Prostate gland (tissue), 2 donors: ENCODE data around the gene PCDH9. TPM values are rescaled to one million over a fixed set of nuclear protein-coding genes. Genes with fewer than 3 reads are reported as not detected.

Experiments used
- DNase-seq: peaks from one replicate; pipeline ENCODE4 v3.0.0-alpha.2; 2019; ENCODE audit warnings: low spot score
- H3K27ac ChIP-seq, 2 donors: fragments of 200-600 bp; sonication (generic); 2 replicates each; pipeline ENCODE4 v1.5.1; 2017 to 2019
- H3K27me3 ChIP-seq: fragments of 200-600 bp; sonication (generic); replicated peaks from 2 replicates; pipeline ENCODE4 v1.5.1; 2019; ENCODE audit not compliant: insufficient read depth
- H3K36me3 ChIP-seq, 2 donors: fragments of 200-600 bp; sonication (generic); 1 replicate in 1 of 2; 2 replicates in 1 of 2; pipeline versions ENCODE4 v1.5.1 to v1.8.1; 2017 to 2019
- H3K4me1 ChIP-seq: fragments of 200-600 bp; sonication (generic); replicated peaks from 2 replicates; pipeline ENCODE4 v1.5.1; 2019
- H3K4me3 ChIP-seq, 2 donors: fragments of 200-600 bp; sonication (generic); 2 replicates each; pipeline ENCODE4 v1.5.1; 2017 to 2019
- H3K9me3 ChIP-seq: fragments of 200-600 bp; sonication (generic); 2 replicates; pipeline ENCODE4 v1.5.1; 2017
- POLR2A ChIP-seq: fragments of 450-650 bp; IDR thresholded peaks from one replicate; pipeline ENCODE4 v1.6.1; 2016; ENCODE audit warnings: antibody characterized with exemption, mild to moderate bottlenecking
- POLR2AphosphoS5 ChIP-seq: sonication (generic); formaldehyde crosslinking; IDR thresholded peaks from one replicate; pipeline ENCODE4 v1.6.1; 2017; ENCODE audit warnings: antibody characterized with exemption
- WGBS: methylation state at CpG from one replicate; pipeline ENCODE4 v1.1.5; 2018; 5-methylcytosine and 5-hydroxymethylcytosine counted together
- intact Hi-C: fragments of 100-400 bp; cut with DNase I; formaldehyde crosslinking; loops from one replicate; pipeline ENCODE4 v1.14.2; 2022
- total RNA-seq, 2 donors: library from RNA; depleted of rRNA; stranded (reverse); fragments of >200 nt; gene quantifications; one replicate each; pipeline ENCODE4 v1.1.0, GENCODE V29; 2016
- TF ChIP-seq, protein P1 (sequence below), 4 experiments: fragments of 200-600 bp in 2 of 4; fragments of 450-650 bp in 2 of 4; sonication (generic) in 2 of 4; IDR thresholded peaks; 1 replicate in 3 of 4; 2 replicates in 1 of 4; pipeline ENCODE4 v1.5.1; 2016 to 2019; ENCODE audit warnings: antibody characterized with exemption in 4 of 4, mild to moderate bottlenecking in 2 of 4, moderate library complexity in 2 of 4

The PCDH9 gene
- total RNA-seq, 2 donors from 2014 or later: 1.8 to 5.5 TPM

DNA sequence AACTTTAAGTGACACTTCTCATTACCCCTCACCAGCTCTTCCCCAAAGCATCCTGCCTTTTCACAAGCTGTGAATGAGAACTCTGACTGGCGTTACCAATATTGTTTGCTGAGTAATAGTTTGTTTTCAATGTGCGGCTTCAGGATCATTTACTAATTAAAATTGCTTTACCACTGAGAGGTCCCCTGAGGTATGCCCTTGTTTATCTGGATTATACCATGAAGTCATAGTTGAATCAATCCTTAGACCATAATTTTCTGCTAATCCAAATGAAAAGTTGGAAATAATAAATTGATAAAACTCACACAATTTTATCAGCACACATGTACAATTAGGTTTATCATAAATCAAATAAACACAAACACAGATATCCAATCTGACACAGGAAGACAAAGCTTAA is 568.8 kb downstream of the PCDH9 start:
- 88% methylated on average over 2 of the region's 2 CpGs for WGBS
- no peak overlapping the region for H3K27ac ChIP-seq
- intact Hi-C loops: no loop called here
- no peaks in the 10 kb centered on the region for H3K36me3 ChIP-seq
- H3K4me3 ChIP-seq: no peak overlapping the region
- H3K27me3 ChIP-seq: no peaks in the 10 kb centered on the region
- TF ChIP-seq POLR2AphosphoS5 (no peak), POLR2A (no peak)
- TF ChIP-seq, protein P1, sequence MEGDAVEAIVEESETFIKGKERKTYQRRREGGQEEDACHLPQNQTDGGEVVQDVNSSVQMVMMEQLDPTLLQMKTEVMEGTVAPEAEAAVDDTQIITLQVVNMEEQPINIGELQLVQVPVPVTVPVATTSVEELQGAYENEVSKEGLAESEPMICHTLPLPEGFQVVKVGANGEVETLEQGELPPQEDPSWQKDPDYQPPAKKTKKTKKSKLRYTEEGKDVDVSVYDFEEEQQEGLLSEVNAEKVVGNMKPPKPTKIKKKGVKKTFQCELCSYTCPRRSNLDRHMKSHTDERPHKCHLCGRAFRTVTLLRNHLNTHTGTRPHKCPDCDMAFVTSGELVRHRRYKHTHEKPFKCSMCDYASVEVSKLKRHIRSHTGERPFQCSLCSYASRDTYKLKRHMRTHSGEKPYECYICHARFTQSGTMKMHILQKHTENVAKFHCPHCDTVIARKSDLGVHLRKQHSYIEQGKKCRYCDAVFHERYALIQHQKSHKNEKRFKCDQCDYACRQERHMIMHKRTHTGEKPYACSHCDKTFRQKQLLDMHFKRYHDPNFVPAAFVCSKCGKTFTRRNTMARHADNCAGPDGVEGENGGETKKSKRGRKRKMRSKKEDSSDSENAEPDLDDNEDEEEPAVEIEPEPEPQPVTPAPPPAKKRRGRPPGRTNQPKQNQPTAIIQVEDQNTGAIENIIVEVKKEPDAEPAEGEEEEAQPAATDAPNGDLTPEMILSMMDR (IDR thresholded peaks at IDR 0.05): no peak
- DNase-seq: no peak
- H3K4me1 ChIP-seq: no peaks in the 10 kb centered on the region
- H3K9me3 ChIP-seq: no peaks in the 10 kb centered on the region

DNA sequence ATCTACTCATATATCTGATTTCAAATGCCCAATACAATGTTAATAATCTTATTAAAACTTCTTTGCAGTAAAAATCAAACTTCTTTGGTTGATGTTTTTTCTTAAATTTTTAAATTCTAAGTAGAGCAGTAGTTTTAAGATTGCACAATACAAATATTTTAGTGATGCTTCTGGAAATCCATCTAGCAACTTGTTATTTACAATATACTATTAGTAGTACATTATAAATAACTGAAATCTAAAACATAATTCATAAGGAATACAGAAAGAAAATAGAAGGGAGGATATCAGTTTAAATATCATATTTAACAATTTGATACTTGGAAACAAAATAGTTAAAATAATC is 569.7 kb downstream of the PCDH9 start:
- H3K36me3 ChIP-seq: no peaks in the 10 kb centered on the region
- H3K27ac ChIP-seq: no peak overlapping the region
- no peak for DNase-seq
- H3K9me3 ChIP-seq: no peaks in the 10 kb centered on the region
- H3K4me3 ChIP-seq: no peak overlapping the region
- H3K4me1 ChIP-seq: no peaks in the 10 kb centered on the region
- intact Hi-C loops: no loop called here
- H3K27me3 ChIP-seq: no peaks in the 10 kb centered on the region
- TF ChIP-seq POLR2AphosphoS5: no peak
- TF ChIP-seq POLR2A: no peak
- TF ChIP-seq, protein P1 (IDR thresholded peaks at IDR 0.05): no peak

DNA sequence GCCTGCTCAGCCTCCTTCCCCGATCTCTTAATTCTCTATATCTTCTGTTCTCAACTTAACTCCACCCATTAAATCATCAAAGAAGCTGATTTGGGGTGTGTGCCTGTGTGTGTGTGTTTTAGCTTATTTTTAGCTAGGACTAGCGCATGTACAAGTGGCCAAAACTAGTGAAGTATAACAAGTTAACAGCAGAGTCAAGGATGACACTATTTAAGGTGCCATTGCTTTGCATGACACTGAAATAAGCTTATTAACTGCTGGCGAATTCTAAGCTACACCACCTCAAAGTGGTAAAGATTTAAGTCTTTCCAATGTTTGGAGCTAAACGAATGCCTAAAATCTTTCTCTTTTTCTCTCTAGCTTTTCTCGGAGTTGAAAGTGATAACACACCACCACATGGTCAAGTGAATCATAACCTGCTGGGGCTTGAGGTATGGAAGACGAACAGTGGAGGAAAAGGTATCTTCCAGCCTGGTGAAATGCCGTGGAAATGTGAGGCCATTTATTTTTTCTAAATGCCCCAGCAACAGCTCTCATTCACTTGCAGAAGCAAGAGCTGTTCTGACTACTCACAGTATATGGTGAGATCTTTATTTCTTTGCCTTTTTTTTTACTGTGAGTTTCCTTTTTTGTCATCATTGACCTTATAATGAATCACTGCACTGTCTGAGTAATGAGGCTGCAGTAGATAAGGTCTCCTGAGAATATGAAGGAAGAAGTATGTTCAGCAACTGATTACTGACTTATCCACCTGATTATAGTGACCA is 570.3 kb downstream of the PCDH9 start:
- intact Hi-C loops: no loop called here
- no peak overlapping the region for H3K4me3 ChIP-seq
- no peak overlapping the region for H3K27ac ChIP-seq
- H3K36me3 ChIP-seq: no peaks in the 10 kb centered on the region
- WGBS: 89% methylated on average over 7 of the region's 7 CpGs
- no peaks in the 10 kb centered on the region for H3K4me1 ChIP-seq
- no peak for DNase-seq
- no peaks in the 10 kb centered on the region for H3K9me3 ChIP-seq
- TF ChIP-seq POLR2A (no peak), POLR2AphosphoS5 (no peak)
- TF ChIP-seq, protein P1 (IDR thresholded peaks at IDR 0.05): no peak
- H3K27me3 ChIP-seq: no peaks in the 10 kb centered on the region

DNA sequence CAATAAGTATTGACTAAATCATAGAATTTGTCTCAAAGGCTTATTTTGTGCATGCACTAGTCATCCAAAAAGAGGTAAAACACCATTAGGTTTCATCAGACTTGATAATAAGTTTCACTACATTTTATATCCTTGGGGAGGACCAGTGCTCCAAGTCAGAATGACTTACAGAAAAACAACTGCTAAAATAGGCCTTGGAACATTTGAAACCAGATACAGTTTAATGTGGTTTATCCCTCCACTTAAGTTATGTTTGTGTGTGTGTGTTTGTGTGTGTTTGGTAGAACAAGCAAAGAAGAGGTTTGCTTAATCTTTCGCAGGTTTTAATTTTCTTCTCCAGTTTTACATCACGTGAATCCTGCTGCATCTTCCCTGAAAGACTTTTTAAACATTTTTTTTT is 570.9 kb downstream of the PCDH9 start:
- intact Hi-C loops: no loop called here
- Histone ChIP-seq H3K9me3 (no peaks in the 10 kb centered on the region), H3K27ac (no peak overlapping the region), H3K27me3 (no peaks in the 10 kb centered on the region), H3K4me1 (no peaks in the 10 kb centered on the region), H3K36me3 (no peaks in the 10 kb centered on the region), H3K4me3 (no peak overlapping the region)
- WGBS: 74% methylated on average over 2 of the region's 2 CpGs
- TF ChIP-seq POLR2AphosphoS5 (no peak), POLR2A (no peak)
- TF ChIP-seq, protein P1 (IDR thresholded peaks at IDR 0.05): no peak
- DNase-seq: no peak

DNA sequence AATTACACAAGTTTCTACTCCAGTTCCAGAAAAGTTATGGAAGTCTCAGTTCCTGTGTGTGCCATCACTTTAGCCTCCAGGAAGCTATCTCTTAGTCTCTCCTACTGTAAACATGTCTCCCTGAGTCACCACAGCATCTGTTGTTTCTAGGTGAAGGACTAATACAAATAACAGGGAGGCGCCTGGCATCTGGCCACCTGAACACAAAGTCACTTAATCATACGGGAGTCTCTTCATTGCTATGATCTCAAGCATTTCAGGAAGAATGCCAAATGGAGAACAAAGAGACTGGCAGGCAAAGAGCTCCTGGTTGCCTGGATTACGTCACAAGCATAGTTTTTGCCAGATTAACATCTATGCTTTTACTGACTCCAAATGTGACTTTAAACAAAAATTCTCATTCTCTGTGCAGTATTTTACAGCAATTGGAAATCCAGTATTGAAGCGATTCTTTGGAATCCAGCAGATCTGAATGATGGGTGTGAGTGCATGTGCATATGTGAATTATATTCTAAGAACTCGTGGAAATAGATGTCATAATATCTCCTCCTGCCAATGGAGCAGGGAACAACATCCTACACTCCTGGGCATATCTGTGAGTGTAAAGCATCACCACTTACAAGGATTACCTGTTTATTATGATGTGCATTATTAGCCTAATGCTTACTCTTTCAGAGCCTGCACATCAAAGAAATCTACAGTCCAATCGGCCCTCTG is 572.8 kb downstream of the PCDH9 start:
- Histone ChIP-seq H3K36me3 (no peaks in the 10 kb centered on the region), H3K9me3 (no peaks in the 10 kb centered on the region), H3K27ac (no peak overlapping the region), H3K4me1 (no peaks in the 10 kb centered on the region), H3K27me3 (no peaks in the 10 kb centered on the region), H3K4me3 (no peak overlapping the region)
- intact Hi-C loops: no loop called here
- TF ChIP-seq POLR2A: no peak
- peak; percentile 14 for TF ChIP-seq POLR2AphosphoS5
- TF ChIP-seq, protein P1 (IDR thresholded peaks at IDR 0.05): no peak
- DNase-seq: peak; percentile 60
- 24% methylated on average over 6 of the region's 6 CpGs for WGBS
